HepG2 (cell line): ENCODE measurements around the gene NCOA3. TPM values are rescaled to one million over a fixed set of nuclear protein-coding genes. Genes with fewer than 3 reads are reported as not detected.
A peak's percentile ranks its signal among the peaks of the same experiment; 100 is the strongest.

Source experiments
- EP300 ChIP-seq, 3 experiments: sonication (generic) in 1 of 3; formaldehyde crosslinking in 1 of 3; IDR thresholded peaks; 2 replicates each; pipeline versions ENCODE4 v1.5.1 to v1.6.1; 2011 to 2020; ENCODE audit warnings: low read depth in 2 of 3, low read length in 2 of 3, borderline replicate concordance in 1 of 3, improper control_type of control experiment in 1 of 3, mild to moderate bottlenecking in 1 of 3, missing genetic modification reagents in 1 of 3, moderate library complexity in 1 of 3
- HCFC1 ChIP-seq: fragments of 150-350 bp; IDR thresholded peaks from 2 replicates; pipeline ENCODE4 v1.6.1; 2014; ENCODE audit warnings: low read depth, low read length
- JARID2 ChIP-seq: sonication (generic); formaldehyde crosslinking; IDR thresholded peaks from 2 replicates; pipeline ENCODE4 v1.8.1; 2023; ENCODE audit warnings: missing genetic modification reagents, inconsistent platforms; ENCODE audit not compliant: insufficient replicate concordance
- MBD4 ChIP-seq: IDR thresholded peaks from 2 replicates; pipeline ENCODE4 v1.6.1; 2012; ENCODE audit warnings: low read length, inconsistent platforms, borderline replicate concordance
- MED13 ChIP-seq: sonication (generic); formaldehyde crosslinking; IDR thresholded peaks from 2 replicates; pipeline ENCODE4 v1.5.0; 2020; ENCODE audit warnings: missing genetic modification reagents
- MLXIP ChIP-seq: sonication (generic); formaldehyde crosslinking; IDR thresholded peaks from 2 replicates; pipeline ENCODE4 v1.9.0; 2021; ENCODE audit warnings: missing genetic modification reagents, borderline replicate concordance
- NFE2 ChIP-seq: sonication (generic); formaldehyde crosslinking; IDR thresholded peaks from 2 replicates; pipeline ENCODE4 v1.4.0; 2020; ENCODE audit warnings: missing genetic modification reagents
- NKX3-1 ChIP-seq: sonication (generic); formaldehyde crosslinking; IDR thresholded peaks from 2 replicates; pipeline ENCODE4 v1.5.0; 2020; ENCODE audit warnings: missing genetic modification reagents
- SAP130 ChIP-seq: IDR thresholded peaks from 2 replicates; pipeline ENCODE4 v1.6.1; 2016; ENCODE audit warnings: low read depth
- SETDB1 ChIP-seq: sonication (generic); formaldehyde crosslinking; IDR thresholded peaks from 2 replicates; pipeline ENCODE4 v1.5.1; 2020; ENCODE audit warnings: missing genetic modification reagents, mild to moderate bottlenecking, borderline replicate concordance
- SMYD3 ChIP-seq: sonication (generic); formaldehyde crosslinking; IDR thresholded peaks from 2 replicates; pipeline ENCODE4 v1.8.1; 2023; ENCODE audit warnings: mild to moderate bottlenecking, missing genetic modification reagents
- TCF7 ChIP-seq: sonication (generic); IDR thresholded peaks from 2 replicates; pipeline ENCODE4 v1.6.1; 2016; ENCODE audit warnings: antibody characterized with exemption, low read depth
- ZFP62 ChIP-seq: sonication (generic); formaldehyde crosslinking; IDR thresholded peaks from 2 replicates; pipeline ENCODE4 v1.4.0; 2020; ENCODE audit warnings: missing genetic modification reagents
- ZNF280D ChIP-seq: sonication (generic); formaldehyde crosslinking; IDR thresholded peaks from 2 replicates; pipeline ENCODE4 v1.5.1; 2020; ENCODE audit warnings: mild to moderate bottlenecking, missing genetic modification reagents
- ZNF557 ChIP-seq: sonication (generic); formaldehyde crosslinking; IDR thresholded peaks from 2 replicates; pipeline ENCODE4 v1.4.0; 2020; ENCODE audit warnings: missing genetic modification reagents
- ZNF772 ChIP-seq: sonication (generic); formaldehyde crosslinking; IDR thresholded peaks from 2 replicates; pipeline ENCODE4 v1.5.0; 2020; ENCODE audit warnings: mild to moderate bottlenecking, missing genetic modification reagents
- polyA plus RNA-seq, 8 experiments: library from polyadenylated mRNA; depleted of rRNA in 3 of 8; stranded (reverse) in 7 of 8; unstranded in 1 of 8; fragments of >200 nt; fragmentation: Illumina TruSeq in 4 of 8; extraction: Trizol in 4 of 8; gene quantifications; 2 replicates each; pipeline versions ENCODE4 v1.2.1 to v1.2.3, GENCODE V29; 2011 to 2016; ENCODE audit warnings: low read depth in 4 of 8, missing spikeins in 1 of 8, mixed read lengths in 1 of 8; ENCODE audit not compliant: insufficient read depth in 1 of 8
- total RNA-seq, 5 experiments: library from RNA; depleted of rRNA; stranded (reverse); fragments of >200 nt; fragmentation: Illumina TruSeq; extraction: Trizol; gene quantifications; 2 replicates each; pipeline ENCODE4 v1.2.3, GENCODE V29; 2016; ENCODE audit warnings: low read depth in 1 of 5
- TF ChIP-seq, protein P1 (sequence below): sonication (generic); formaldehyde crosslinking; IDR thresholded peaks from 2 replicates; pipeline ENCODE4 v1.9.0; 2021; ENCODE audit warnings: mild to moderate bottlenecking, missing genetic modification reagents

NCOA3 gene
- total and polyA plus RNA-seq, 2 of the 13 experiments (the other 11 are each of a cell fraction or from before 2014, with no cell fraction given): 35.0 to 56.8 TPM

DNA sequence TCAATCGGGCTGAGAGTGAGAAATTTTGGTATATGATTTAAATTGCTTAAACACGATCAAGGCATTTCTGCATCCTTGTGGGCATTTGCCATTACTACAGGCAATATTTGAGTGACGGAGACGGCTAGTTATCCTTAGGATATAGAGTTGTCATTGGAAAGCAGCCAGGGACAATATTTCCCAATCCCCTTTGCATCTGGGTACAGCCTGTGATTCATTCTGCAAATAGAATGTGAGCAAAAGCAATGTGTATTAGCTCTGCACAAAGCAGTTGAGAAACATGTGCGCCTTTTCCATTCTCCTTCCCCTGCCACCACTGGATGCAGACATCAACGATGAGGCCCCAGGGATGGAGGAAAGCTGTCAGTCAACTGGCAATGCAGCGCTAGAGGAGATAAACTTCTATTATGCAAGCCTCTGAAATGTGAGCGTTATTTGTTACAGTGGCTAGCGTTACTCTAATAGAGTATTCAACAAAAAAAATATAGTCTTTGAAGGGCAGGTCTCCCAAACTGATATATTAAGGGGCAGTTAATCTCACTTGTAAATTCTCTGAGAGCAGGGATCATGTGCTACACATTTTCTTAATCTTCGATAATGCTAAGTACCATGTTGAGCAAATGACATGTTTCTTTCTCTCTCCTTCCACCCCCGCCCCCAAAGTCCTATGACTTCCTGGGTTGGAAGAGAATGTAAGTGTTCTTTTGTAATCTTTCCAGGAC lies 37.1 kb upstream of the NCOA3 start (continued):
- TF ChIP-seq SMYD3 (CRISPR knock-in tag) (0 out of 2 replicates have a peak, but pooled peaks have one; percentile 41), TCF7 (peak; percentile 88), ZNF557 (no peak), ZFP62 (no peak), EP300 (IDR thresholded peaks at IDR 0.05; ENCODE audit: low read depth in 2 of 2, low read length in 2 of 2) (peak; percentile 98), EP300 (CRISPR knock-in tag; IDR thresholded peaks at IDR 0.05; ENCODE audit: borderline replicate concordance) (peak; percentile 98), NKX3-1 (CRISPR knock-in tag) (0 out of 2 replicates have a peak, but pooled peaks have one; percentile 82), NFE2 (CRISPR knock-in tag) (no peak), SETDB1 (CRISPR knock-in tag) (no peak), ZNF280D (CRISPR knock-in tag) (peak; percentile 96), MBD4 (peak; percentile 79; the same call in 1 of the 2 replicates), SAP130 (peak; percentile 100), ZNF772 (CRISPR knock-in tag) (no peak; the same call in 1 of the 2 replicates), JARID2 (peak; percentile 73), MED13 (peak; percentile 96), HCFC1 (no peak), MLXIP (no peak)
- TF ChIP-seq, protein P1, sequence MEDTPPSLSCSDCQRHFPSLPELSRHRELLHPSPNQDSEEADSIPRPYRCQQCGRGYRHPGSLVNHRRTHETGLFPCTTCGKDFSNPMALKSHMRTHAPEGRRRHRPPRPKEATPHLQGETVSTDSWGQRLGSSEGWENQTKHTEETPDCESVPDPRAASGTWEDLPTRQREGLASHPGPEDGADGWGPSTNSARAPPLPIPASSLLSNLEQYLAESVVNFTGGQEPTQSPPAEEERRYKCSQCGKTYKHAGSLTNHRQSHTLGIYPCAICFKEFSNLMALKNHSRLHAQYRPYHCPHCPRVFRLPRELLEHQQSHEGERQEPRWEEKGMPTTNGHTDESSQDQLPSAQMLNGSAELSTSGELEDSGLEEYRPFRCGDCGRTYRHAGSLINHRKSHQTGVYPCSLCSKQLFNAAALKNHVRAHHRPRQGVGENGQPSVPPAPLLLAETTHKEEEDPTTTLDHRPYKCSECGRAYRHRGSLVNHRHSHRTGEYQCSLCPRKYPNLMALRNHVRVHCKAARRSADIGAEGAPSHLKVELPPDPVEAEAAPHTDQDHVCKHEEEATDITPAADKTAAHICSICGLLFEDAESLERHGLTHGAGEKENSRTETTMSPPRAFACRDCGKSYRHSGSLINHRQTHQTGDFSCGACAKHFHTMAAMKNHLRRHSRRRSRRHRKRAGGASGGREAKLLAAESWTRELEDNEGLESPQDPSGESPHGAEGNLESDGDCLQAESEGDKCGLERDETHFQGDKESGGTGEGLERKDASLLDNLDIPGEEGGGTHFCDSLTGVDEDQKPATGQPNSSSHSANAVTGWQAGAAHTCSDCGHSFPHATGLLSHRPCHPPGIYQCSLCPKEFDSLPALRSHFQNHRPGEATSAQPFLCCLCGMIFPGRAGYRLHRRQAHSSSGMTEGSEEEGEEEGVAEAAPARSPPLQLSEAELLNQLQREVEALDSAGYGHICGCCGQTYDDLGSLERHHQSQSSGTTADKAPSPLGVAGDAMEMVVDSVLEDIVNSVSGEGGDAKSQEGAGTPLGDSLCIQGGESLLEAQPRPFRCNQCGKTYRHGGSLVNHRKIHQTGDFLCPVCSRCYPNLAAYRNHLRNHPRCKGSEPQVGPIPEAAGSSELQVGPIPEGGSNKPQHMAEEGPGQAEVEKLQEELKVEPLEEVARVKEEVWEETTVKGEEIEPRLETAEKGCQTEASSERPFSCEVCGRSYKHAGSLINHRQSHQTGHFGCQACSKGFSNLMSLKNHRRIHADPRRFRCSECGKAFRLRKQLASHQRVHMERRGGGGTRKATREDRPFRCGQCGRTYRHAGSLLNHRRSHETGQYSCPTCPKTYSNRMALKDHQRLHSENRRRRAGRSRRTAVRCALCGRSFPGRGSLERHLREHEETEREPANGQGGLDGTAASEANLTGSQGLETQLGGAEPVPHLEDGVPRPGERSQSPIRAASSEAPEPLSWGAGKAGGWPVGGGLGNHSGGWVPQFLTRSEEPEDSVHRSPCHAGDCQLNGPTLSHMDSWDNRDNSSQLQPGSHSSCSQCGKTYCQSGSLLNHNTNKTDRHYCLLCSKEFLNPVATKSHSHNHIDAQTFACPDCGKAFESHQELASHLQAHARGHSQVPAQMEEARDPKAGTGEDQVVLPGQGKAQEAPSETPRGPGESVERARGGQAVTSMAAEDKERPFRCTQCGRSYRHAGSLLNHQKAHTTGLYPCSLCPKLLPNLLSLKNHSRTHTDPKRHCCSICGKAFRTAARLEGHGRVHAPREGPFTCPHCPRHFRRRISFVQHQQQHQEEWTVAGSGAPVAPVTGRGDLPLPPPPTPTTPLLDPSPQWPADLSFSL (CRISPR knock-in tag): peak; percentile 69; the same call in 1 of the 2 replicates
